NCI-H2081 (cell line): ENCODE measurements around the gene EFNA3.
A peak's percentile ranks its signal among the peaks of the same experiment; 100 is the strongest.

Source experiments
- DNase-seq, 2 experiments: peaks; one replicate each; lab custom pipeline; 2025; lab: John Stamatoyannopoulos, UW

Gene EFNA3

GRCh38 chr1:155066777-155067176, 11.9 kb upstream of the EFNA3 start:
- DNase-seq = no peak

GRCh38 chr1:155068599-155068998, 10.0 kb upstream of the EFNA3 start:
- DNase-seq = no peak

GRCh38 chr1:155069551-155070157, 9.0 kb upstream of the EFNA3 start:
- peak; percentile 77 to 85 for DNase-seq

- DNase-seq = peak; percentile 42 to 62
Measured at GRCh38 chr1:155070158-155070621, 8.4 kb upstream of the EFNA3 start.

- DNase-seq = peak; percentile 52 to 64
Measured at GRCh38 chr1:155070721-155071569, 7.7 kb upstream of the EFNA3 start.

- DNase-seq = no peak
Measured at GRCh38 chr1:155071701-155072100, 6.9 kb upstream of the EFNA3 start.

GRCh38 chr1:155072531-155073289, 5.9 kb upstream of the EFNA3 start:
- no peak for DNase-seq

GRCh38 chr1:155073377-155074242, 5.0 kb upstream of the EFNA3 start:
- DNase-seq = no peak

GRCh38 chr1:155075535-155075934, 3.1 kb upstream of the EFNA3 start:
- no peak for DNase-seq

GRCh38 chr1:155076371-155076770, 2.3 kb upstream of the EFNA3 start:
- DNase-seq = no peak

- DNase-seq = no peak
Measured at GRCh38 chr1:155077346-155077745, 1.3 kb upstream of the EFNA3 start.

- no peak for DNase-seq
Measured at GRCh38 chr1:155077758-155078445, 735 bp upstream of the EFNA3 start.

- no peak for DNase-seq
Measured at GRCh38 chr1:155079210-155079486, 511 bp downstream of the EFNA3 start.

- DNase-seq = no peak
Measured at GRCh38 chr1:155079487-155080311, 1.1 kb downstream of the EFNA3 start.

GRCh38 chr1:155080312-155081228, 1.9 kb downstream of the EFNA3 start:
- DNase-seq = peak in 1 of 2 experiments; percentile 33

- no peak for DNase-seq
Measured at GRCh38 chr1:155081472-155082300, 3.0 kb downstream of the EFNA3 start.

- DNase-seq = no peak
Measured at GRCh38 chr1:155082301-155083051, 3.8 kb downstream of the EFNA3 start.
